NB4 (cell line): ENCODE results near the gene CSAD.

ENCODE experiments used
- MYC ChIP-seq: IDR thresholded peaks from 2 replicates; pipeline ENCODE4 v1.6.1; 2011; ENCODE audit warnings: low read depth, low read length
- TF ChIP-seq, protein P1 (sequence below): IDR thresholded peaks from one replicate; pipeline ENCODE4 v1.5.1; 2012; ENCODE audit warnings: low read depth, low read length

DNA sequence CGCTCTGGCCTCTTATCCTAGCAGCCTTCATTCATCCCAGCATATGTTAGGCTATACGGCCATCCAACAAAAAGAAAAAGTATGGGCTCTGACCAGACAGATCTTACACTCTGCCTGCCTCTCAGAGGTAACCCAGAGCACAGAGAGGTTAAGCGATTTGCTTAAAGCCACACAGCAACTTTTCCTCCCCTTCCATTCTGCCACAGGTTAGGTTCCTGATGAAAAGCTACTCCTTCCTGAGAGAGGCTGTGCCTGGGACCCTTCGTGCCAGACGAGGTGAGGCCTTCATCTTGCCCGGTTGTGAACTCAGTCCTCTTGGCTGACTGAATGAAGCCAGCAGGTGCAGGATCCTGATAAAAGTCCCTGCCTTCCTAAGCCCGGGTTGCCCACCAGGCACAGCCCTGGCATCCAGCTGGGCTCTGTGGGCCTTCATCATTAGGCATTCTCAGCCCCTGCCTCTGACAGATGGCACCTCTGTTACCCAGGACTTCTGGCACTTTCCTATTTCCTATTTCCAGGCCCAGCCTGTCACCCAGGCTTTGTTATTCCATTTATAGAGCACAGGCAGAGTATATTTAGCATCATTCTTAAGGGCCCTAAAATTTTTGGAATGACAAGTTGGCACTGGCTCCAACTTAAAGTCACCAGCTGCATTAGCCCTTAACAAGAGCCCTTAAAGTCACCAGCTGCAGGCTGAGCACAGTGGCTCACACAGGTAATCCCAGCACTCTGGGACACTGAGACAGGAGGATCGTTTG, 64.7 kb downstream of the CSAD start:
- TF ChIP-seq, protein P1, sequence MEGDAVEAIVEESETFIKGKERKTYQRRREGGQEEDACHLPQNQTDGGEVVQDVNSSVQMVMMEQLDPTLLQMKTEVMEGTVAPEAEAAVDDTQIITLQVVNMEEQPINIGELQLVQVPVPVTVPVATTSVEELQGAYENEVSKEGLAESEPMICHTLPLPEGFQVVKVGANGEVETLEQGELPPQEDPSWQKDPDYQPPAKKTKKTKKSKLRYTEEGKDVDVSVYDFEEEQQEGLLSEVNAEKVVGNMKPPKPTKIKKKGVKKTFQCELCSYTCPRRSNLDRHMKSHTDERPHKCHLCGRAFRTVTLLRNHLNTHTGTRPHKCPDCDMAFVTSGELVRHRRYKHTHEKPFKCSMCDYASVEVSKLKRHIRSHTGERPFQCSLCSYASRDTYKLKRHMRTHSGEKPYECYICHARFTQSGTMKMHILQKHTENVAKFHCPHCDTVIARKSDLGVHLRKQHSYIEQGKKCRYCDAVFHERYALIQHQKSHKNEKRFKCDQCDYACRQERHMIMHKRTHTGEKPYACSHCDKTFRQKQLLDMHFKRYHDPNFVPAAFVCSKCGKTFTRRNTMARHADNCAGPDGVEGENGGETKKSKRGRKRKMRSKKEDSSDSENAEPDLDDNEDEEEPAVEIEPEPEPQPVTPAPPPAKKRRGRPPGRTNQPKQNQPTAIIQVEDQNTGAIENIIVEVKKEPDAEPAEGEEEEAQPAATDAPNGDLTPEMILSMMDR = no peak
- TF ChIP-seq MYC = no peak
